Thymus (tissue), 11 donors: ENCODE measurements around the gene ALOX5AP. TPM values are rescaled to one million over a fixed set of nuclear protein-coding genes. Genes with fewer than 3 reads are reported as not detected.

Source experiments
- DNase-seq, 9 donors: peaks; one replicate each; pipeline ENCODE4 v3.0.0-alpha.2; 2013; ENCODE audit warnings: low spot score in 9 of 9, low read depth in 6 of 9, missing footprints in 1 of 9
- H3K27ac ChIP-seq, 2 donors: one replicate each; pipeline ENCODE4 v1.5.1; 2013; ENCODE audit warnings: control low read depth in 1 of 2, low read depth in 1 of 2, low read length in 1 of 2, mild to moderate bottlenecking in 1 of 2, moderate library complexity in 1 of 2
- H3K27me3 ChIP-seq, 2 donors: one replicate each; pipeline ENCODE4 v1.5.1; 2013; ENCODE audit warnings: low read length in 1 of 2; ENCODE audit not compliant: control insufficient read depth in 2 of 2, insufficient read depth in 1 of 2
- H3K36me3 ChIP-seq, 2 donors: one replicate each; pipeline ENCODE4 v1.5.1; 2013; ENCODE audit warnings: low read length in 1 of 2, mild to moderate bottlenecking in 1 of 2, moderate library complexity in 1 of 2; ENCODE audit not compliant: control insufficient read depth in 2 of 2, insufficient read depth in 2 of 2
- H3K4me1 ChIP-seq, 2 donors: one replicate each; pipeline ENCODE4 v1.5.1; 2013; ENCODE audit warnings: low read length in 2 of 2; ENCODE audit not compliant: control insufficient read depth in 2 of 2, insufficient read depth in 2 of 2
- H3K4me3 ChIP-seq, 2 donors: one replicate each; pipeline ENCODE4 v1.5.1; 2013; ENCODE audit warnings: low read length in 2 of 2, control low read depth in 1 of 2, mild to moderate bottlenecking in 1 of 2
- H3K9me3 ChIP-seq, 2 donors: one replicate each; pipeline ENCODE4 v1.5.1; 2013; ENCODE audit warnings: low read length in 1 of 2, mild to moderate bottlenecking in 1 of 2; ENCODE audit not compliant: control insufficient read depth in 2 of 2, insufficient read depth in 1 of 2
- WGBS: extraction: QIAGEN DNeasy Blood & Tissue Kit; methylation state at CpG from one replicate; pipeline ENCODE4 v1.1.7; 2013; 5-methylcytosine and 5-hydroxymethylcytosine counted together
- polyA plus RNA-seq: library from polyadenylated mRNA; stranded (reverse); fragments of 200-250 nt; gene quantifications from one replicate; pipeline ENCODE4 v1.2.3, GENCODE V29; 2013
- total RNA-seq: library from RNA; stranded (reverse); fragments of 120-200 nt; gene quantifications from one replicate; pipeline ENCODE4 v1.2.4, GENCODE V29; 2013
- donor health status: healthy.

ALOX5AP gene
- total and polyA plus RNA-seq, 2 donors, result 36.9 to 77.1 TPM

GRCh38 chr13:30796631-30797601 lies 61.6 kb downstream of the ALOX5AP start:
- Histone ChIP-seq H3K27me3 (no peaks in the 10 kb centered on the region), H3K27ac (no peak overlapping the region), H3K4me3 (no peak overlapping the region), H3K4me1 (peaks cover 0 to 12% of the 10 kb centered on the region in 2 donors), H3K36me3 (no peaks in the 10 kb centered on the region), H3K9me3 (no peaks in the 10 kb centered on the region)
- 91% methylated on average over 20 of the region's 20 CpGs for WGBS
- DNase-seq, result no peak

GRCh38 chr13:30797847-30798535 lies 62.6 kb downstream of the ALOX5AP start:
- 94% methylated on average over 13 of the region's 13 CpGs for WGBS

GRCh38 chr13:30798776-30799355 lies 63.5 kb downstream of the ALOX5AP start:
- no peaks in the 10 kb centered on the region for H3K27me3 ChIP-seq
- H3K27ac ChIP-seq, result no peak overlapping the region
- no peaks in the 10 kb centered on the region for H3K9me3 ChIP-seq
- no peak overlapping the region for H3K4me3 ChIP-seq
- peaks cover 0 to 12% of the 10 kb centered on the region in 2 donors for H3K4me1 ChIP-seq
- DNase-seq, result no peak
- H3K36me3 ChIP-seq, result no peaks in the 10 kb centered on the region
- 96% methylated on average over 11 of the region's 11 CpGs for WGBS

More at GRCh38 chr13:30797847-30798535, 62.6 kb downstream of the ALOX5AP start:
- Histone ChIP-seq H3K27me3 (no peaks in the 10 kb centered on the region), H3K4me1 (peaks cover 0 to 10% of the 10 kb centered on the region in 2 donors), H3K27ac (no peak overlapping the region), H3K4me3 (no peak overlapping the region), H3K9me3 (no peaks in the 10 kb centered on the region), H3K36me3 (no peaks in the 10 kb centered on the region)
- no peak for DNase-seq

- Histone ChIP-seq H3K36me3 (no peaks in the 10 kb centered on the region), H3K27ac (no peak overlapping the region), H3K9me3 (no peaks in the 10 kb centered on the region), H3K4me3 (no peak overlapping the region), H3K27me3 (no peaks in the 10 kb centered on the region), H3K4me1 (peaks cover 0 to 12% of the 10 kb centered on the region in 2 donors)
- WGBS, result 97% methylated on average over 12 of the region's 12 CpGs
- no peak for DNase-seq
These were observed 64.0 kb downstream of the ALOX5AP start for GRCh38 chr13:30799356-30799824.

DNA sequence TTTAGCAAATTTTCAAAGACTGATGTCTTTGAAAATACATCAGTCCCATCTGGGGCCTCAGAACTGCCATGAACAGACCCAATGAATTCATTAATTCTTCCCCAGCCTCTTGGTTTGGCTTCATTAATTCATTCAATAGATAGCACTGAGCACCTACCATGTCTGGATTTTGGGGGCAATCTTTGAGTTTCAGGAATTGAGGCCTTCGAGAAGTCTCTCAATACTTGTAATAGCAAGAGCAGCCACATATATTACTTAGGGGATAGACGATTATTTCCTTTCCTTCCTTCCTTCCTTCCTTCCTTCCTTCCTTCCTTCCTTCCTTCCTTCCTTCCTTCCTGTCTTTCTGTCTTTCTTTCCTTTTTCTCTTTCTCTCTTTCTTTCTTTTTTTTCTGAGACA lies 64.8 kb downstream of the ALOX5AP start:
- Histone ChIP-seq H3K4me1 (peaks cover 0 to 12% of the 10 kb centered on the region in 2 donors), H3K36me3 (no peaks in the 10 kb centered on the region), H3K27me3 (no peaks in the 10 kb centered on the region), H3K4me3 (no peak overlapping the region), H3K9me3 (no peaks in the 10 kb centered on the region), H3K27ac (no peak overlapping the region)
- WGBS, result 61% methylated on average over 2 of the region's 2 CpGs
- no peak for DNase-seq

DNA sequence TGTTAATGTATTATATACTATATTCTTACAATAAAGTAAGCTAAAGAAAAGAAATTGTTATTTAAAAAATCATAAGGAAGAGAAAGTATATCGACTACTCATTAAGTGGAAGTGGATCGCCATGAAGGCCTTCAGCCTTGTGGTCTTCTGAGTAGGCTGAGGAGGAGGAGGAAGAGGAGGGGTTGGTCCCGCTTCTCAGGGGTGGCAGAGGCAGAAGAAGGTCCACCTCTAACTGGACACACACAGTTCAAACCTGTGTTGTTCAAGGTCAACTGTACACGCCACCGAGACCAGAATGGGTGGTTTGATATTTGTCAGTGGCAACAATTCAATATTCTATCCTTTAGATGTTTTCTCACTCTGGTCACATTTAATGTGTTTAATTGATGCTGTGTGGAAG lies 67.2 kb downstream of the ALOX5AP start:
- Histone ChIP-seq H3K4me3 (no peak overlapping the region), H3K9me3 (no peaks in the 10 kb centered on the region), H3K36me3 (no peaks in the 10 kb centered on the region), H3K27ac (no peak overlapping the region), H3K4me1 (peaks cover 0 to 5% of the 10 kb centered on the region in 2 donors), H3K27me3 (no peaks in the 10 kb centered on the region)
- WGBS, result 89% methylated on average over 5 of the region's 5 CpGs
- no peak for DNase-seq

DNA sequence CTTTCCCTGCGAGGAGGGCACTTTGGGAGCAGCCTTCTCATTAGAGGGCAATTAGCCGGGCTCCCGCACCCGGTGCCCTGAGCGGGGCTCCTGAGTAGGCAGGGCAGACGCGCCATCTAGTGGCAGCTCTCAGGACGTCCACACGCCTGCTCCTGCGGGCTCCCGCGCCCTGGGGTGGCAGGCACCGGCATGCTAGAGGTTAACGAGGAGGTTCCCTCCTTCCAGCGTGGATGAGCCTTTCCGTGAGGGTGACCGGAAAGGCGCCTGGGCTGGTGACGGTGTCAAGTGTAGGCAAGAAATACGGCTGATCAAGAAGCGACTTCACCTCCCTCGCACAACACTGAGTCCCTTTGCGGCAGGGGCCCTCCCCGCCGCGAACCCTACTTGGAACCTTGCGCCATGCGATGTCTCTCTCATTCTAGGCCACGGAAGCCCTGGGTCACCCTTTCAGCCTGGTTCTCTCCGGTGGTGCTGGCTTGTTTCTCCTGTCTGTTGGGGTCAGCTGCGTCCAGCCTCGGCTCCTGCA lies 67.7 kb downstream of the ALOX5AP start:
- H3K36me3 ChIP-seq, result no peaks in the 10 kb centered on the region
- H3K27me3 ChIP-seq, result no peaks in the 10 kb centered on the region
- WGBS, result 22% methylated on average over 32 of the region's 32 CpGs
- peak; percentile 46 to 84 (median 63) for DNase-seq
- peak overlapping the region in 1 of 2 donors; percentile 1 for H3K4me3 ChIP-seq
- H3K27ac ChIP-seq, result no peak overlapping the region
- peaks cover 0 to 5% of the 10 kb centered on the region in 2 donors for H3K4me1 ChIP-seq
- no peaks in the 10 kb centered on the region for H3K9me3 ChIP-seq

GRCh38 chr13:30803749-30804148 lies 68.4 kb downstream of the ALOX5AP start:
- Histone ChIP-seq H3K36me3 (no peaks in the 10 kb centered on the region), H3K27ac (no peak overlapping the region), H3K9me3 (no peaks in the 10 kb centered on the region), H3K27me3 (no peaks in the 10 kb centered on the region), H3K4me1 (peaks cover 0 to 5% of the 10 kb centered on the region in 2 donors), H3K4me3 (no peak overlapping the region)
- WGBS, result 97% methylated on average over 5 of the region's 5 CpGs
- DNase-seq, result no peak
